ENCODE measurements around the gene OR10S1. TPM values are rescaled to one million over a fixed set of nuclear protein-coding genes. Genes with fewer than 3 reads are reported as not detected.
A peak's percentile ranks its signal among the peaks of the same experiment; 100 is the strongest.

The OR10S1 gene
- total RNA-seq, 1 experiment from 2014 or later: not detected

- WGBS (ENCODE audit: extremely low coverage, insufficient read length, low lambda C conversion rate): no CpG with 5 or more reads among the region's 3 CpGs
- no peaks in the 10 kb centered on the region for H3K79me1 ChIP-seq (ENCODE audit: insufficient read depth, low read depth, low read length, poor library complexity, severe bottlenecking)
- H3K36me3 Mint-ChIP-seq (ENCODE audit: insufficient read depth in 1 of 3, low read depth in 3 of 3): no peaks in the 10 kb centered on the region
- H2AK5ac ChIP-seq (ENCODE audit: insufficient read length, low read length): no peak within 1 kb of the TSS
- DNase-seq: no peak
- no peak within 1 kb of the TSS for H2BK120ac ChIP-seq (ENCODE audit: low read depth, low read length, poor library complexity, severe bottlenecking)
- H3K4me1 Mint-ChIP-seq: no peaks in the 10 kb centered on the region
- no peak within 1 kb of the TSS for H2BK12ac ChIP-seq (ENCODE audit: insufficient read length, low read depth, low read length)
- no peak within 1 kb of the TSS for H3K9ac ChIP-seq (ENCODE audit: extremely low read depth, insufficient read length, low read length)
- H3K4me3 Mint-ChIP-seq: no peak within 1 kb of the TSS
- no peaks in the 10 kb centered on the region for H4K20me1 ChIP-seq (ENCODE audit: control insufficient read depth, insufficient read depth, insufficient read length)
- no peaks in the 10 kb centered on the region for H3K4me1 ChIP-seq (ENCODE audit: insufficient read depth, low read length)
- no peak within 1 kb of the TSS for H3T11ph ChIP-seq (ENCODE audit: low read length)
- no peak within 1 kb of the TSS for H2BK15ac ChIP-seq (ENCODE audit: low read depth, low read length)
- H3K27me3 ChIP-seq (ENCODE audit: insufficient read depth, low read length): no peaks in the 10 kb centered on the region
- no peak within 1 kb of the TSS for H4K5ac ChIP-seq (ENCODE audit: insufficient read length, low read depth, low read length)
- no peak within 1 kb of the TSS for H3K27ac ChIP-seq (ENCODE audit: insufficient read length, low read depth, low read length)
- no peak within 1 kb of the TSS for H3K18ac ChIP-seq (ENCODE audit: insufficient read length, low read depth, low read length)
- no peak for TF ChIP-seq CTCF (conservative IDR thresholded peaks at IDR 0.05)
- no peak within 1 kb of the TSS for H2BK20ac ChIP-seq (ENCODE audit: low read depth, low read length, poor library complexity, severe bottlenecking)
- no peak within 1 kb of the TSS for H2AFZ ChIP-seq (ENCODE audit: low read length)
- no peak within 1 kb of the TSS for H2BK5ac ChIP-seq (ENCODE audit: insufficient read length, low read length)
- H4K8ac ChIP-seq (replicated peaks; ENCODE audit: insufficient read length, low read depth, low read length): no peak within 1 kb of the TSS
- H3K9me3 ChIP-seq (ENCODE audit: control insufficient read depth, low read depth, low read length): no peaks in the 10 kb centered on the region
- H3K23ac ChIP-seq (ENCODE audit: insufficient read length, low read depth, low read length): no peak within 1 kb of the TSS
- H3K9me3 Mint-ChIP-seq: no peaks in the 10 kb centered on the region
- H3K79me2 ChIP-seq (ENCODE audit: insufficient read depth, low read length): no peaks in the 10 kb centered on the region
- H3K56ac ChIP-seq (ENCODE audit: insufficient read length, low read depth, low read length): no peak within 1 kb of the TSS
- H3K27me3 Mint-ChIP-seq (ENCODE audit: low read depth): no peaks in the 10 kb centered on the region
- H3K14ac ChIP-seq (ENCODE audit: insufficient read depth, low read length): no peak within 1 kb of the TSS; the same call in 1 of the 2 replicates
- H3K4ac ChIP-seq (ENCODE audit: low read depth, low read length): no peak within 1 kb of the TSS
- H4K91ac ChIP-seq (ENCODE audit: insufficient read length, low read depth, low read length): no peak within 1 kb of the TSS
- no peaks in the 10 kb centered on the region for H3K23me2 ChIP-seq (ENCODE audit: insufficient read length, low read depth, low read length, poor library complexity, severe bottlenecking)
- peak within 1 kb of the TSS in 1 of 3 experiments; percentile 68; a peak in 2 of 7 replicates for H3K27ac Mint-ChIP-seq
- no peak within 1 kb of the TSS for H3K4me2 ChIP-seq (ENCODE audit: insufficient read depth, insufficient read length, low read length)
Observed at GRCh38 chr11:123943738-123944137, 33.8 kb downstream of the OR10S1 start, which contains the start of gene OR6T1. Gene OR6T1, minus strand, starts transcription at chr11:123943838. Its CDS starts 0 bp downstream, at chr11:123943838.

Data from H9 (cell line).